ENCODE results near the gene CEMIP2. TPM values are rescaled to one million over a fixed set of nuclear protein-coding genes. Genes with fewer than 3 reads are reported as not detected.

CEMIP2 gene
- polyA plus RNA-seq, 6 donors from 2014 or later, result 28.7 to 51.7 (median 41.8) TPM

GRCh38 chr9:71767163-71767775, 1.0 kb downstream of the CEMIP2 start:
- H3K9me3 Mint-ChIP-seq, result no peaks in the 10 kb centered on the region
- H3K4me1 Mint-ChIP-seq, result peaks cover 56 to 71% (median 65%) of the 10 kb centered on the region in 3 donors
- peak overlapping the region; percentile 88 to 99 (median 98) for H3K4me3 Mint-ChIP-seq
- DNase-seq (no peak), ATAC-seq (ENCODE audit: low read depth in 2 of 2) (no peak)
- H3K27me3 Mint-ChIP-seq, result no peaks in the 10 kb centered on the region
- peak overlapping the region; percentile 90 to 99 (median 95) for H3K27ac Mint-ChIP-seq
- peaks cover 0 to 4% of the 10 kb centered on the region in 2 donors for H3K36me3 Mint-ChIP-seq

GRCh38 chr9:71766663-71767062, 1.6 kb downstream of the CEMIP2 start:
- H3K27ac Mint-ChIP-seq, result peak overlapping the region; percentile 2 to 99 (median 88)
- peak overlapping the region; percentile 88 to 99 (median 98) for H3K4me3 Mint-ChIP-seq
- no peaks in the 10 kb centered on the region for H3K9me3 Mint-ChIP-seq
- ATAC-seq (ENCODE audit: low read depth in 2 of 2), result no peak
- peaks cover 62 to 77% (median 71%) of the 10 kb centered on the region in 3 donors for H3K4me1 Mint-ChIP-seq
- DNase-seq, result no peak
- no peaks in the 10 kb centered on the region for H3K27me3 Mint-ChIP-seq
- peaks cover 0 to 4% of the 10 kb centered on the region in 2 donors for H3K36me3 Mint-ChIP-seq

GRCh38 chr9:71765693-71766092, 2.6 kb downstream of the CEMIP2 start:
- Mint-ChIP-seq H3K27ac (peak overlapping the region in 4 of 6 donors; percentile 64 to 97 (median 80)), H3K36me3 (peaks cover 0 to 4% of the 10 kb centered on the region in 2 donors), H3K4me3 (peak overlapping the region; percentile 88 to 99 (median 98)), H3K9me3 (no peaks in the 10 kb centered on the region), H3K4me1 (peaks cover 72 to 87% (median 81%) of the 10 kb centered on the region in 3 donors), H3K27me3 (no peaks in the 10 kb centered on the region)
- DNase-seq, result no peak
- no peak for ATAC-seq (ENCODE audit: low read depth in 2 of 2)

GRCh38 chr9:71764891-71765290, 3.4 kb downstream of the CEMIP2 start:
- no peak for DNase-seq
- no peaks in the 10 kb centered on the region for H3K9me3 Mint-ChIP-seq
- H3K36me3 Mint-ChIP-seq, result peaks cover 0 to 4% of the 10 kb centered on the region in 2 donors
- no peak for ATAC-seq (ENCODE audit: low read depth in 2 of 2)
- H3K27me3 Mint-ChIP-seq, result no peaks in the 10 kb centered on the region
- peak overlapping the region in 1 of 6 donors; percentile 84 for H3K27ac Mint-ChIP-seq
- peaks cover 70 to 85% (median 77%) of the 10 kb centered on the region in 3 donors for H3K4me1 Mint-ChIP-seq
- peak overlapping the region; percentile 12 to 99 (median 97) for H3K4me3 Mint-ChIP-seq

- Mint-ChIP-seq H3K27me3 (no peaks in the 10 kb centered on the region), H3K4me3 (peak overlapping the region; percentile 12 to 99 (median 97)), H3K36me3 (peaks cover 0 to 4% of the 10 kb centered on the region in 2 donors), H3K4me1 (peaks cover 68 to 83% (median 76%) of the 10 kb centered on the region in 3 donors), H3K27ac (peak overlapping the region in 3 of 6 donors; percentile 9 to 84 (median 58)), H3K9me3 (no peaks in the 10 kb centered on the region)
- ATAC-seq (ENCODE audit: low read depth in 2 of 2), result no peak
- DNase-seq, result no peak
Observed at GRCh38 chr9:71764463-71764862, 3.9 kb downstream of the CEMIP2 start.

GRCh38 chr9:71763832-71764231, 4.5 kb downstream of the CEMIP2 start:
- no peaks in the 10 kb centered on the region for H3K9me3 Mint-ChIP-seq

GRCh38 chr9:71762900-71763653, 5.2 kb downstream of the CEMIP2 start:
- Mint-ChIP-seq H3K4me1 (peaks cover 80 to 92% (median 89%) of the 10 kb centered on the region in 3 donors), H3K4me3 (peak overlapping the region in 5 of 8 donors; percentile 9 to 58 (median 43)), H3K27ac (peak overlapping the region in 2 of 6 donors; percentile 3 to 42), H3K9me3 (no peaks in the 10 kb centered on the region), H3K27me3 (no peaks in the 10 kb centered on the region), H3K36me3 (peaks cover 0 to 4% of the 10 kb centered on the region in 2 donors)
- ATAC-seq (ENCODE audit: low read depth in 2 of 2) (no peak), DNase-seq (no peak)

More at GRCh38 chr9:71763832-71764231, 4.5 kb downstream of the CEMIP2 start:
- Mint-ChIP-seq H3K36me3 (peaks cover 0 to 4% of the 10 kb centered on the region in 2 donors), H3K4me3 (peak overlapping the region; percentile 12 to 99 (median 82)), H3K27me3 (no peaks in the 10 kb centered on the region), H3K4me1 (peaks cover 72 to 84% (median 82%) of the 10 kb centered on the region in 3 donors), H3K27ac (peak overlapping the region in 2 of 6 donors; percentile 14 to 32)
- no peak for DNase-seq
- ATAC-seq (ENCODE audit: low read depth in 2 of 2), result no peak

GRCh38 chr9:71761938-71762353, 6.4 kb downstream of the CEMIP2 start:
- Mint-ChIP-seq H3K9me3 (no peaks in the 10 kb centered on the region), H3K27me3 (no peaks in the 10 kb centered on the region), H3K36me3 (peaks cover 0 to under 1% of the 10 kb centered on the region in 2 donors), H3K4me3 (peak overlapping the region in 3 of 8 donors; percentile 10 to 75 (median 70)), H3K27ac (no peak overlapping the region), H3K4me1 (peaks cover 76 to 93% (median 91%) of the 10 kb centered on the region in 3 donors)
- DNase-seq, result no peak
- ATAC-seq (ENCODE audit: low read depth in 2 of 2), result no peak

GRCh38 chr9:71760901-71761300, 7.4 kb downstream of the CEMIP2 start:
- DNase-seq (no peak), ATAC-seq (ENCODE audit: low read depth in 2 of 2) (no peak)
- peak overlapping the region in 3 of 8 donors; percentile 32 to 67 (median 46) for H3K4me3 Mint-ChIP-seq
- H3K36me3 Mint-ChIP-seq, result no peaks in the 10 kb centered on the region
- H3K4me1 Mint-ChIP-seq, result peaks cover 77 to 93% (median 89%) of the 10 kb centered on the region in 3 donors
- no peaks in the 10 kb centered on the region for H3K27me3 Mint-ChIP-seq
- no peaks in the 10 kb centered on the region for H3K9me3 Mint-ChIP-seq
- H3K27ac Mint-ChIP-seq, result peak overlapping the region in 3 of 6 donors; percentile 22 to 91 (median 75)

GRCh38 chr9:71758785-71759184, 9.5 kb downstream of the CEMIP2 start:
- Mint-ChIP-seq H3K36me3 (no peaks in the 10 kb centered on the region), H3K4me1 (peaks cover 66 to 83% (median 83%) of the 10 kb centered on the region in 3 donors), H3K9me3 (no peaks in the 10 kb centered on the region), H3K27ac (no peak overlapping the region), H3K27me3 (no peaks in the 10 kb centered on the region), H3K4me3 (peak overlapping the region in 1 of 8 donors; percentile 9)
- DNase-seq (no peak), ATAC-seq (ENCODE audit: low read depth in 2 of 2) (no peak)

- H3K27ac Mint-ChIP-seq, result peak overlapping the region in 2 of 6 donors; percentile 34 to 59
- no peaks in the 10 kb centered on the region for H3K27me3 Mint-ChIP-seq
- DNase-seq (no peak), ATAC-seq (ENCODE audit: low read depth in 2 of 2) (no peak)
- no peaks in the 10 kb centered on the region for H3K9me3 Mint-ChIP-seq
- H3K36me3 Mint-ChIP-seq, result no peaks in the 10 kb centered on the region
- H3K4me1 Mint-ChIP-seq, result peaks cover 62 to 81% (median 79%) of the 10 kb centered on the region in 3 donors
- H3K4me3 Mint-ChIP-seq, result peak overlapping the region in 5 of 8 donors; percentile 5 to 53 (median 32)
Observed at GRCh38 chr9:71758277-71758676, 10.0 kb downstream of the CEMIP2 start.

- Mint-ChIP-seq H3K27ac (peak overlapping the region in 5 of 6 donors; percentile 24 to 85 (median 52)), H3K9me3 (no peaks in the 10 kb centered on the region), H3K27me3 (no peaks in the 10 kb centered on the region), H3K4me3 (peak overlapping the region in 4 of 8 donors; percentile 15 to 53 (median 22)), H3K4me1 (peaks cover 65 to 79% (median 78%) of the 10 kb centered on the region in 3 donors), H3K36me3 (no peaks in the 10 kb centered on the region)
- no peak for DNase-seq
- no peak for ATAC-seq (ENCODE audit: low read depth in 2 of 2)
Observed at GRCh38 chr9:71756753-71757152, 11.6 kb downstream of the CEMIP2 start.

GRCh38 chr9:71755869-71756268, 12.4 kb downstream of the CEMIP2 start:
- Mint-ChIP-seq H3K4me3 (peak overlapping the region in 1 of 8 donors; percentile 9), H3K9me3 (no peaks in the 10 kb centered on the region), H3K27me3 (no peaks in the 10 kb centered on the region), H3K4me1 (peaks cover 59 to 77% (median 69%) of the 10 kb centered on the region in 3 donors), H3K36me3 (no peaks in the 10 kb centered on the region), H3K27ac (peak overlapping the region in 2 of 6 donors; percentile 38 to 66)
- ATAC-seq (ENCODE audit: low read depth in 2 of 2) (no peak), DNase-seq (no peak)

Data from naive B cell (primary cell).